Left ventricle myocardium inferior (tissue), 1 donor: ENCODE measurements around the gene HAX1. TPM values are rescaled to one million over a fixed set of nuclear protein-coding genes. Genes with fewer than 3 reads are reported as not detected.

Source experiments
- DNase-seq: peaks from one replicate; pipeline ENCODE4 v3.0.0-alpha.2; 2020
- H3K27ac ChIP-seq: fragments of 200-600 bp; replicated peaks from 2 replicates; pipeline ENCODE4 v1.8.0; 2021
- H3K27me3 ChIP-seq: fragments of 200-600 bp; 2 replicates; pipeline ENCODE4 v1.8.0; 2021; ENCODE audit warnings: low read depth
- H3K36me3 ChIP-seq: fragments of 200-600 bp; 2 replicates; pipeline ENCODE4 v1.8.0; 2021
- H3K4me1 ChIP-seq: fragments of 200-600 bp; 2 replicates; pipeline ENCODE4 v1.8.0; 2021
- H3K4me3 ChIP-seq: fragments of 200-600 bp; 2 replicates; pipeline ENCODE4 v1.8.0; 2021; ENCODE audit warnings: mild to moderate bottlenecking, moderate library complexity
- H3K9me3 ChIP-seq: fragments of 200-600 bp; replicated peaks from 2 replicates; pipeline ENCODE4 v1.8.0; 2021
- CTCF ChIP-seq: fragments of 200-600 bp; IDR thresholded peaks from 2 replicates; pipeline ENCODE4 v1.8.0; 2021; ENCODE audit warnings: antibody characterized with exemption, mild to moderate bottlenecking, borderline replicate concordance
- intact Hi-C: fragments of 100-400 bp; cut with micrococcal nuclease; formaldehyde crosslinking; loops from one replicate; pipeline ENCODE4 v1.11.0; 2022
- total RNA-seq: library from RNA; stranded (reverse); fragmentation: NEBNext Ultra II Directional; extraction: Animal tissue kit (Norgen Biotek cat#: 25700); gene quantifications from one replicate; pipeline ENCODE4 v1.2.1, GENCODE V29; 2021
- donor health status: DM: no; HTN: yes; CAD: no; lungs with severe emphysema.

The HAX1 gene
- total RNA-seq, 1 donor from 2014 or later: 178 TPM

- Histone ChIP-seq H3K27ac (peak overlapping the region; percentile 24), H3K4me3 (no peak overlapping the region), H3K27me3 (no peaks in the 10 kb centered on the region), H3K4me1 (peaks cover 14% of the 10 kb centered on the region), H3K9me3 (no peaks in the 10 kb centered on the region), H3K36me3 (peaks cover 92% of the 10 kb centered on the region)
- intact Hi-C loops: no loop called here
- TF ChIP-seq CTCF: no peak
- DNase-seq: no peak
Measured at GRCh38 chr1:154263465-154264332, 8.7 kb upstream of the HAX1 start.

- Histone ChIP-seq H3K27ac (peak overlapping the region; percentile 24), H3K4me3 (no peak overlapping the region), H3K4me1 (peaks cover 14% of the 10 kb centered on the region), H3K27me3 (no peaks in the 10 kb centered on the region), H3K9me3 (no peaks in the 10 kb centered on the region), H3K36me3 (peaks cover 92% of the 10 kb centered on the region)
- no peak for TF ChIP-seq CTCF
- intact Hi-C loops: no loop called here
- DNase-seq: no peak
Measured at GRCh38 chr1:154264454-154264853, 8.0 kb upstream of the HAX1 start.

- H3K4me3 ChIP-seq: no peak overlapping the region
- peaks cover 92% of the 10 kb centered on the region for H3K36me3 ChIP-seq
- intact Hi-C loops: no loop called here
- H3K27me3 ChIP-seq: no peaks in the 10 kb centered on the region
- H3K4me1 ChIP-seq: peaks cover 14% of the 10 kb centered on the region
- H3K9me3 ChIP-seq: no peaks in the 10 kb centered on the region
- H3K27ac ChIP-seq: no peak overlapping the region
- TF ChIP-seq CTCF: no peak
- DNase-seq: no peak
Measured at GRCh38 chr1:154265586-154265985, 6.8 kb upstream of the HAX1 start.

GRCh38 chr1:154270833-154271232, 1.6 kb upstream of the HAX1 start:
- Histone ChIP-seq H3K9me3 (no peaks in the 10 kb centered on the region), H3K4me3 (no peak overlapping the region), H3K4me1 (peaks cover 26% of the 10 kb centered on the region), H3K36me3 (peaks cover 72% of the 10 kb centered on the region), H3K27me3 (no peaks in the 10 kb centered on the region), H3K27ac (no peak overlapping the region)
- no peak for DNase-seq
- TF ChIP-seq CTCF: no peak
- intact Hi-C loops: no loop called here

GRCh38 chr1:154272999-154273563, 652 bp downstream of the HAX1 start:
- no peak for DNase-seq
- Histone ChIP-seq H3K9me3 (no peaks in the 10 kb centered on the region), H3K4me1 (peaks cover 26% of the 10 kb centered on the region), H3K4me3 (peak overlapping the region; percentile 89), H3K36me3 (peaks cover 63% of the 10 kb centered on the region), H3K27me3 (no peaks in the 10 kb centered on the region), H3K27ac (peak overlapping the region; percentile 93)
- TF ChIP-seq CTCF: no peak
- intact Hi-C loops: no loop called here
